Tibial nerve (tissue), 4 donors: ENCODE measurements around the gene TBC1D2B.

Source experiments
- EP300 ChIP-seq, 2 donors: sonication (generic); formaldehyde crosslinking; IDR thresholded peaks; one replicate each; pipeline ENCODE4 v1.6.1; 2017; ENCODE audit warnings: antibody characterized with exemption in 2 of 2, mild to moderate bottlenecking in 1 of 2
- POLR2A ChIP-seq, 2 donors: fragments of 450-650 bp; IDR thresholded peaks; one replicate each; pipeline ENCODE4 v1.6.1; 2017; ENCODE audit warnings: antibody characterized with exemption in 2 of 2, mild to moderate bottlenecking in 2 of 2, moderate library complexity in 2 of 2
- TF ChIP-seq, protein P1 (sequence below), 5 experiments: fragments of 200-600 bp in 3 of 5; fragments of 450-650 bp in 2 of 5; sonication (generic) in 3 of 5; IDR thresholded peaks; one replicate each; pipeline ENCODE4 v1.5.1; 2016 to 2019; ENCODE audit warnings: antibody characterized with exemption in 5 of 5, mild to moderate bottlenecking in 3 of 5, moderate library complexity in 2 of 5

DNA sequence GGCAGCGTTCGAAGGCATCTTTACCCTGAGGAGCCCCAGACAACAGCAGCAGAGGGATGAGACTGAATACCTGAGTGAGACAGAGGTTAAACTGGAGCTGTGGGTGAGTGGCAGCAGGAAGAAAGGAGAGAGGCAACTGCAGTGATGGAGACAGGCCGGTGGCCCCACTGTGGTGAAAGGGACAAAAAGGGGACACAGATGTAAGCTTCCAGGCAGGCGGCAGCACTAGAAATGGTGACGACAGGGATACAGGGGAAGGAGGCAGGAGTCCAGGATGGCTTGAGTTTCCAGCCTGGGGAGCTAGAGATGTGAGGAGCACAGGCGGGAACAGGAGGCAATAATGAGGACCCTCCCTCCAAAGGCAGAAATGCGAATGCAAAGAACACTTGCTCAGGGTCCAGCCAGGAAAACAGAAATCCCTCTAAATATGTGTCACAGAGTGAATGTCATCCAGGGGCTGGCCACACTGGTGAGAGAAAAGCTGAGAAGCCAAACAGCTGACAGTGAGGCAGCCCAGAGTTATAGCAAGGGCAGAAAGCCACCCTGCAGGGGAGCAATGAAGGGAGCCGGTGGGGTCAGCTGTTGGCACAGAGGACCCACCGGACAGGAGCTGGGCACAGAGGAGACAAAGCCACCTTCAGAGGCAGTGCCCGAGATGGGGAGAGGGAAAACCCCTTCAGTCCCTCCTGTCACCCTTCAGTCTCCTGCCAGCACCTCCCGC lies 70.1 kb downstream of the TBC1D2B start:
- TF ChIP-seq, protein P1, sequence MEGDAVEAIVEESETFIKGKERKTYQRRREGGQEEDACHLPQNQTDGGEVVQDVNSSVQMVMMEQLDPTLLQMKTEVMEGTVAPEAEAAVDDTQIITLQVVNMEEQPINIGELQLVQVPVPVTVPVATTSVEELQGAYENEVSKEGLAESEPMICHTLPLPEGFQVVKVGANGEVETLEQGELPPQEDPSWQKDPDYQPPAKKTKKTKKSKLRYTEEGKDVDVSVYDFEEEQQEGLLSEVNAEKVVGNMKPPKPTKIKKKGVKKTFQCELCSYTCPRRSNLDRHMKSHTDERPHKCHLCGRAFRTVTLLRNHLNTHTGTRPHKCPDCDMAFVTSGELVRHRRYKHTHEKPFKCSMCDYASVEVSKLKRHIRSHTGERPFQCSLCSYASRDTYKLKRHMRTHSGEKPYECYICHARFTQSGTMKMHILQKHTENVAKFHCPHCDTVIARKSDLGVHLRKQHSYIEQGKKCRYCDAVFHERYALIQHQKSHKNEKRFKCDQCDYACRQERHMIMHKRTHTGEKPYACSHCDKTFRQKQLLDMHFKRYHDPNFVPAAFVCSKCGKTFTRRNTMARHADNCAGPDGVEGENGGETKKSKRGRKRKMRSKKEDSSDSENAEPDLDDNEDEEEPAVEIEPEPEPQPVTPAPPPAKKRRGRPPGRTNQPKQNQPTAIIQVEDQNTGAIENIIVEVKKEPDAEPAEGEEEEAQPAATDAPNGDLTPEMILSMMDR (IDR thresholded peaks at IDR 0.05), result no peak
- TF ChIP-seq POLR2A (IDR thresholded peaks at IDR 0.05), result no peak
- no peak for TF ChIP-seq EP300 (IDR thresholded peaks at IDR 0.05)
